GM12892 (cell line): ENCODE measurements around the gene VWA8.

Source experiments
- POLR2A ChIP-seq: IDR thresholded peaks from 2 replicates; pipeline ENCODE4 v1.6.1; 2011; ENCODE audit warnings: low read depth, low read length, control low read depth
- POLR2AphosphoS5 ChIP-seq: IDR thresholded peaks from 2 replicates; pipeline ENCODE4 v1.6.1; 2011; ENCODE audit warnings: low read depth, low read length, control low read depth

GRCh38 chr13:41762796-41763195 is 198.1 kb downstream of the VWA8 start:
- TF ChIP-seq POLR2A (no peak), POLR2AphosphoS5 (no peak)
